ENCODE measurements around the gene NATD1.
A peak's percentile ranks its signal among the peaks of the same experiment; 100 is the strongest.

NATD1 gene, protein sequence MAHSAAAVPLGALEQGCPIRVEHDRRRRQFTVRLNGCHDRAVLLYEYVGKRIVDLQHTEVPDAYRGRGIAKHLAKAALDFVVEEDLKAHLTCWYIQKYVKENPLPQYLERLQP

DNA sequence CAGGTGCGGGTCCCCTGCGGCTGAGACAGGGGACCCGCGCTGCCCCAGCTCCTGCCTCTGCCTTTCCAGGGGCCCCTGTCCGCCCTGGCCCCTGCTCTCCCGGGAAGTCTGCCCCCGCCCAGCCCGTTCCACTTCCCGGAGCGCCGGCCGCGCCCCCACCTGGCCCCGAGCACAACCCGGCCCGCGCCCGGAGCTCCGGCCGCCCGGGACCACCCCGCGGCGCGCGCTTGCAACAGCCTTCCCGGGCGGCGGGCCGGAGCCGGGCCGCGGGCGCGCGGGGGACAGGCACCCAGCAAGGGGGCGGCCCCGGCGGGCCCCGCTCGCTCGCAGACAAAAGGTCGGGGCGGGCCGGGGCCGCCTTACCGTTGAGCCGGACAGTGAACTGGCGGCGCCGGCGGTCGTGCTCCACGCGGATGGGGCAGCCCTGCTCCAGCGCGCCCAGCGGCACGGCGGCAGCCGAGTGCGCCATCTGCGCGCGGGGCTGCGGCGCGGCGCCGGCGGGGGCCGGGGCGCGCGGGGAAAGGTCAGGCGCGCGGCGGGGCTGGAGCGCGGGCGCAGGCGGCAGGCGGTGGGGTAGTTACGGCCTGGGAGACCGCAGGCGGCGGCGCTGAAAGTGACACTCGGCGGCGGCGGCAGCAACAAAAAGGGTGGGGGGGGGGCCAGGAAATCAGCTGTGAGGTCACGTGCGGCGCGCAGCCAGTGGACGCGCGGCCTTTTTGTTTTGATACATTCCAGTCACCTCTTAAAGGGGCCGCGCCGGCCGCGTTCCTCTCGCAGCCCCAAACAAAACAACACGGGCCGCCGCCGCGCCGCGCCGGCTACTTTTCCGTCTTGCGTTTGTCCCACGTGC is at the start of gene NATD1:
Gene NATD1, minus strand, starts transcription at position 615 of the 850 bp plus-strand sequence. Its CDS starts 146 bp downstream, at position 469.
- Histone ChIP-seq H3K27me3 (replicated peaks; ENCODE audit: control insufficient read depth, insufficient read depth, low read length) (peaks cover 2% of the 10 kb centered on the region; the same call in 1 of the 2 replicates), H3K36me3 (ENCODE audit: control insufficient read depth, insufficient read depth, low read length) (no peaks in the 10 kb centered on the region), H3K4me3 (replicated peaks; ENCODE audit: low read depth, low read length) (peak within 1 kb of the TSS; percentile 61)
- DNase-seq (ENCODE audit: extremely low read depth, insufficient read length) = peak; percentile 81
- TF ChIP-seq, protein P1, sequence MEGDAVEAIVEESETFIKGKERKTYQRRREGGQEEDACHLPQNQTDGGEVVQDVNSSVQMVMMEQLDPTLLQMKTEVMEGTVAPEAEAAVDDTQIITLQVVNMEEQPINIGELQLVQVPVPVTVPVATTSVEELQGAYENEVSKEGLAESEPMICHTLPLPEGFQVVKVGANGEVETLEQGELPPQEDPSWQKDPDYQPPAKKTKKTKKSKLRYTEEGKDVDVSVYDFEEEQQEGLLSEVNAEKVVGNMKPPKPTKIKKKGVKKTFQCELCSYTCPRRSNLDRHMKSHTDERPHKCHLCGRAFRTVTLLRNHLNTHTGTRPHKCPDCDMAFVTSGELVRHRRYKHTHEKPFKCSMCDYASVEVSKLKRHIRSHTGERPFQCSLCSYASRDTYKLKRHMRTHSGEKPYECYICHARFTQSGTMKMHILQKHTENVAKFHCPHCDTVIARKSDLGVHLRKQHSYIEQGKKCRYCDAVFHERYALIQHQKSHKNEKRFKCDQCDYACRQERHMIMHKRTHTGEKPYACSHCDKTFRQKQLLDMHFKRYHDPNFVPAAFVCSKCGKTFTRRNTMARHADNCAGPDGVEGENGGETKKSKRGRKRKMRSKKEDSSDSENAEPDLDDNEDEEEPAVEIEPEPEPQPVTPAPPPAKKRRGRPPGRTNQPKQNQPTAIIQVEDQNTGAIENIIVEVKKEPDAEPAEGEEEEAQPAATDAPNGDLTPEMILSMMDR (IDR thresholded peaks at IDR 0.05; ENCODE audit: insufficient read depth, low read length, poor library complexity, severe bottlenecking) = no peak

DNA sequence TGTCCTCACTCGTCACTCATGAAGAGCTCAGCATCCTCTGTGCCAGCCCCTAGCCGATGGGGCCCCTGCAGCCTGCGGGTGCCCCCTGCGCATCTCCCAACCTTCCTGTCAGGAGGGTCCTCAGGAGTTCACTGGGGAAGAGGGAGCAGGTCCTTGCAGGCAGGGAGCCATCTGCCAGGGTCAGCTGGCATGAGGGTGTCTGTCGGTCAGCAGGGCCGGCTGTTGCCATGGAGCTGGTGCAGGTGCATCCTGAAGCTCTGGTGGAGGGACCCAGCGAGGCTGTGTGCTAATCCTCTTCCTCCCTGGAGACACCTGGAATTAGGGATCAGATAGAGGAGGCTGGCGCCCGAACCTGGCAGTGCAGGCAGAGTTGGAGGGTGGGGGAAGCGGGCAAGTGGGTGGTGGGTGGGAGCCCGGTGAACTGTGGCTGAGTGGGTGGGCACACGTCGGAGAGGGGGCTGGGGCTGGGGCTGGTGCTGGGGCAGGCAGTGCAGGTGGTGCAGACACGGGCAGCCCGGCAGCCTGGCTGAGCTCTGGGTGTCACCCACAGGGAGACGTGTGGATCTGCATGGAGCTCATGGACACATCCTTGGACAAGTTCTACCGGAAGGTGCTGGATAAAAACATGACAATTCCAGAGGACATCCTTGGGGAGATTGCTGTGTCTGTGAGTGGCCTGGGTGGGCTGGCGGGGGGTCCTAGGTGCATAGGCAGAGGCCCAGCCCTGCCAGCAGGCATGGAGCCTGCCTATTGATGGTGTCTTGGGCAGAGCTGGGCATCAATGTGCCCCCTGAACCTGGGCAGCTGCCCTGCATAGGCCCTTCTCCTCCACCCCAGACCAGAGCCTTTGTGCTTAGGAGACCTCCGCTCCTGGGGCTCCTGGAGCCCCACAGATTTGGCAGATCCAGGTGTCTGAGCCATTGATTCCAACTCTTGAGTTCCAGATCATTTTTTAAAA is 48.7 kb upstream of the NATD1 start:
- Histone ChIP-seq H3K4me3 (replicated peaks; ENCODE audit: low read depth, low read length) (no peak overlapping the region), H3K36me3 (ENCODE audit: control insufficient read depth, insufficient read depth, low read length) (peaks cover 28% of the 10 kb centered on the region), H3K27me3 (replicated peaks; ENCODE audit: control insufficient read depth, insufficient read depth, low read length) (no peaks in the 10 kb centered on the region)
- DNase-seq (ENCODE audit: extremely low read depth, insufficient read length) = no peak
- TF ChIP-seq, protein P1 (IDR thresholded peaks at IDR 0.05; ENCODE audit: insufficient read depth, low read length, poor library complexity, severe bottlenecking) = no peak

DNA sequence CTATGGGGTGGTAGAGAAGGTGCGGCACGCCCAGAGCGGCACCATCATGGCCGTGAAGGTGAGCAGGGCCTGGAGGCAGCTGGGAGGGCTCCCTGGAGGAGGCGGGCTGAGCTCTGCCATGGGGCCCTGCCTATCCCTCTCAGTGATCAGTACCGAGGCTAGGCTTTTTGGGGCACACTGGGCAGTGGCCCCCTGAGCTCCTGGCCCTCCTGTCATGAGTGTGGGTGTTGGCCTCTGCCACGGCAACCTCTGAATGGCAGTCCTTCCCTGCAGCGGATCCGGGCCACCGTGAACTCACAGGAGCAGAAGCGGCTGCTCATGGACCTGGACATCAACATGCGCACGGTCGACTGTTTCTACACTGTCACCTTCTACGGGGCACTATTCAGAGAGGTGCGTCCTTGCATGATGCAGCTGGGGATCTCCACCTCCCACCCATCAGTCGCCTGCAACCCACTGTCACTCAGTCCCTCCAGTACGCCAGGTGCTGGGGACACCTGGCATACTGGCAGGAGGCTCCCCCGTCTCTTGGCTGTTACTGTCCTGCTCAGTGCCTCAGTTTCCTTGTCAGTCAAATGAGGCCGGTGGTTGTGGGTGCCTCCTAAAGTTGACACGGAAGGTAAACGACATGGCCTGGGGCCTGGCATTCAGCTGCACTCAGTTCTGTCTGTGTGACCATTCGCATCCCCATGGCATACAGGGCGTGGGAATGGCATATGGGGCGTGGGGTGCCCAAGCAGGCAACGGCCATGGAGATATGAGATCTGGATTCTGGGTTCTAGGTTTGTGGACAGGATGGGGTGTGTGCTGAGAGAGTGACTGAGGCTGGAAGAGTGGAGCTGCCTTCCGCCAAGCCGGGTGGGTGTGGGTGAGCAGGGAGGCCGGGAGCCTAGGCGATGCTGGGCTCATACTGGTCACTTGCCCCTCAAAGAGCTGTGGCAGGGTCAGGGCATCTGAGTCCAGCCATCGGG is 47.7 kb upstream of the NATD1 start:
- DNase-seq (ENCODE audit: extremely low read depth, insufficient read length) = no peak
- Histone ChIP-seq H3K27me3 (replicated peaks; ENCODE audit: control insufficient read depth, insufficient read depth, low read length) (no peaks in the 10 kb centered on the region), H3K36me3 (ENCODE audit: control insufficient read depth, insufficient read depth, low read length) (peaks cover 28% of the 10 kb centered on the region), H3K4me3 (replicated peaks; ENCODE audit: low read depth, low read length) (no peak overlapping the region)
- TF ChIP-seq, protein P1 (IDR thresholded peaks at IDR 0.05; ENCODE audit: insufficient read depth, low read length, poor library complexity, severe bottlenecking) = no peak

DNA sequence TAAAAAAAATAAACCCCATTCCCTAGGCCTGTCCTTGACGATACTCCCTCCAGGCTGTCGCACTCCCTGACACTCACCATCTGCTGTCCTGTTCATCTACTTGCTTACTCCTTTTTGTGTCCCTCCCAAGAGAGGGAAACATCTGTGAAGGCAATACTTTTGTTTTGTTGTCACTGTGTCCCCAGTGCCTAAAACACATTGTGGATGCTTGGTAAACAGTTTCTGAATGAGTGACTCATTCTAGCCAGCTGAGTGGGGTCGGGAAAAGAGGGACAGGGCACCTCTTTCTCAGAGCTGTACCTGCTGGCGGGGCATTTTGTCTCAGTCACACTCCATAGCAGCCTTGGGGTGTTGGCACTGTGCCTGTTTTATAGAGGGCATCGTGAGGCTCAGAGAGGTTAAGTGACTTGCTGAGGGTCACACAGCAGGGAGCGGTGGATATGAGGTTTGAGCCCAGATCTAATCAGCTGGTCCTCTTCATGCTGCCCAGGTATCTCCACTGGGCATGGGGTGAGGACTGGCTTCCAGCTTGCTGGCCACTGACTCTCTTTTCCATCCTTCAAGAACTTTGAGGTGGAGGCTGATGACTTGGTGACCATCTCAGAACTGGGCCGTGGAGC is 46.9 kb upstream of the NATD1 start:
- H3K36me3 ChIP-seq (ENCODE audit: control insufficient read depth, insufficient read depth, low read length) = peaks cover 28% of the 10 kb centered on the region
- no peaks in the 10 kb centered on the region for H3K27me3 ChIP-seq (replicated peaks; ENCODE audit: control insufficient read depth, insufficient read depth, low read length)

More for the DNA sequence above, 46.9 kb upstream of the NATD1 start:
- no peak overlapping the region for H3K4me3 ChIP-seq (replicated peaks; ENCODE audit: low read depth, low read length)
- TF ChIP-seq, protein P1 (IDR thresholded peaks at IDR 0.05; ENCODE audit: insufficient read depth, low read length, poor library complexity, severe bottlenecking) = no peak
- DNase-seq (ENCODE audit: extremely low read depth, insufficient read length) = no peak
